NCI-H2029 (cell line): ENCODE results near the gene SH3BGR.

Experiments
- DNase-seq: peaks from one replicate; lab custom pipeline; 2025; lab: John Stamatoyannopoulos, UW

Gene SH3BGR

DNA sequence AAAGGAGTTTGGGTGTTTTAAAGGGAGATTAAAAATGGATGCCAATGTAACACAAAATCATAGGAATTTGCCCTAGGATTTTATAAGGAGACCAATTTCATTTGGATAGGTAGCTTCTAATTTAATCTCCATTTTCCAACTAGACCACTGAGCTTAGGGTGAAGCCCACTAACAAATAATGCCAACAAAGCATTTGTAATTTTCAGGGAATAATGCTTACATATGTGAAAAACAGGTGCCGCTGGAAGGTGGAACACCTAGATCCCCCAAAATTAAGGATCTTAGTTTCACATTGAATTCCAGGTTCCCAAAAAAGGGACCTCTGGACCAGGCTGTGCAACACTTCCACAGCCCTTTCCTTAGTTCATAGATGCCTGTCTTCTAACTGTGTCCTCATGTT, 94.8 kb downstream of the SH3BGR start:
- DNase-seq, result no peak

DNA sequence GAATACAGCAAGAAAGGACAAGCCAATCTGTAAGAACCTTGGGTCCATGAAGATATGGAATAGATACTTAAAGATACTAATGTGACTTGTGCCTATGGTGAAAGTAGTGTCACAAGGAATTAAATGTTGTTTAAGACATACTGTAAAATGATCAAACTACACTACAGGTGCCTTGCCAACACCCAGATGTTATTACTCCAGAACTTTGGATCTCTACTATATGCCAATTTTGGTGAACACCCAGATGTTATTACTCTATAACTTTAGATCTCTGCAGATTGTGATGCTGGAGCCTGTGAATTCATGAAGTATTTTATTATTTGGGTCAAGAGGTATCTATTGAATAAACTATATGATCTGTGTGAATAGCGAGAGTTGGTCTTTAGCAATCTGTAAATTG, 101.1 kb downstream of the SH3BGR start:
- DNase-seq, result no peak

DNA sequence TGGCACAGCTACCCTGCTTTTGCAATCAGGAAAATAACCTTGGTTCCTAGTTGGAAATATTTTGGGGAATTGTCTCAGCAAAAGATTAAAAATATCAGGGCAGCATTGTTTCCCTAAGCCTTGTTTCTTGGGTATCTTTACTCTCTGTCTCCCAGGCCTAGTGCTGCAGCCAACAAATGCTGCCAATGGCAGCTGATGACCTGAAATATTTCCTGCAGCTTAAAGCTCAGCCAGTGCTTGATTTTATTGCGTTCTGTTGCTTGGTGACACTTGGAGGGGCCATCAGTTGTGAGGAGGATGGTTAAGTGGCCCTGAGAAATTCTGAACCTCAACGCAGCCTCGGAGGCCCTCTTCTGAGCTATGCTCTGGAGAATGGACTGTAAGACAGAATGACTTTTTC, 101.6 kb downstream of the SH3BGR start:
- DNase-seq, result no peak

DNA sequence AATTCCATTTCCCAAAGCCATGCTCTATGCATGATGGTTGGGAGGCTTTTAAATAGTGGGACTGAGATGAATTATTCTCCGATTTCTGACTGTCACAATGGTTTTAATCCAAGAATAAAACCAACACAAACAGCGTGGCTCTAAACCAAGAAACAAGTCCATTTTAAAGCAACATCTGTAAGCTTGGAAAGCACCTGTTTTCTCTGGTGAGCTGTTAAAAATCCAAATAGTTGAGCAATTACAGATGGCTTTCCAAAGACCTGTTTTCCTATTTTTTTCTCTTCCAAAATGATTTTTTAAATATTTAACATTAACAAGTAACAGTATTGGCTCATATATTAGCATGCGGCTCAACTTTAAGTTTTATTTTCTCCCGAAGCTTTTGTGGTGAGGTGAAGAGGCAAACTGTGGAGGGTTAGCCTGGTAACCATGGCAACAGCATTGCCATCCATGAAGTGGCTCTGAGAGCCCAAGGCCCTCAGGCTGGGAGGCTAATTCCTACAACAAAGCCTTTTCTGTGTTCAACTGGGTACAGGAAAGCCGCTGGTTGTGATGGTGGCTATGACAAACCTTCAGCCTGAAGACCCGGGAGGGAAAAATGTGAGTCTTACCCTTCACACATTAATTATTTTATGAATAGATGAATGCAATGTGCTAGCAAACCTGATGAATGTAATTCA, 104.3 kb downstream of the SH3BGR start:
- peak; percentile 58 for DNase-seq

DNA sequence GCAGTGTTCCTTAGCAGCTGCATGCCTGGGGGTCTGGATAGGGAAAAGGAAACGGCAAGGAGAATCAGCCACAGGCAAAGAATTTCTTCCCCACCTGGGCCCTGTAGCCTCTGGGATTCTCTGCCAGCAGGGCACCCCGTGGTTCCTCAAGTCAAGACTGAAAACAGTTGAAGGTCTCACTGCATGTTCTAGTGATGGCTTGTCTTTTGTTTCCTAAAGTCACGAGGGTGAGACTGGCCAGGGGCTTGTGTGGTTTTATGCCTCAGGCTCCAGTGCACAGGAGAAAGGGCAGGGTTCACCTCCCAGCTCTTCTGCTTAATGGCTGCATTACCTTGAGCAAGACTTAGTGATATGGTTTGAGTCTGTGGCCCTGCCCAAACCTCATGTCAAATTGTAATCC, 107.7 kb downstream of the SH3BGR start:
- no peak for DNase-seq

DNA sequence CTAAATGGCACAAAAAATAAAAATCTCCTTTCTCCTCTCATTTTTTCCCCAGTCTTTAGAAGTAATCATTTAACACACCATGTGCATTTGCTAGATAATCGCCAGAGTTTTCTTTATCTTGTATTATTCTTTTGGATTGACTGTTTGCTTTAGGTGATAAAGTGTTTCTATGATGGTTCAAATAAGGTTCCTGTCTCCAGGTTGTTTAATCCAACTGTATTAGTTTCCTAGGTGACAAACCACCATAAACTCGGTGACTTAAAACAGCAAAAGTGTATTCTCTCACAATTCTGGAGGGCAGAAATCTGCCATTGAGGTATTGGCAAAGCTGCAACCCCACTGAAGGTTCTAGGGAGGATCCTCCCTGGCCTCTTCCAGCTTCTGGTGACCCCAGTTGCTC, 109.4 kb downstream of the SH3BGR start:
- DNase-seq, result no peak

DNA sequence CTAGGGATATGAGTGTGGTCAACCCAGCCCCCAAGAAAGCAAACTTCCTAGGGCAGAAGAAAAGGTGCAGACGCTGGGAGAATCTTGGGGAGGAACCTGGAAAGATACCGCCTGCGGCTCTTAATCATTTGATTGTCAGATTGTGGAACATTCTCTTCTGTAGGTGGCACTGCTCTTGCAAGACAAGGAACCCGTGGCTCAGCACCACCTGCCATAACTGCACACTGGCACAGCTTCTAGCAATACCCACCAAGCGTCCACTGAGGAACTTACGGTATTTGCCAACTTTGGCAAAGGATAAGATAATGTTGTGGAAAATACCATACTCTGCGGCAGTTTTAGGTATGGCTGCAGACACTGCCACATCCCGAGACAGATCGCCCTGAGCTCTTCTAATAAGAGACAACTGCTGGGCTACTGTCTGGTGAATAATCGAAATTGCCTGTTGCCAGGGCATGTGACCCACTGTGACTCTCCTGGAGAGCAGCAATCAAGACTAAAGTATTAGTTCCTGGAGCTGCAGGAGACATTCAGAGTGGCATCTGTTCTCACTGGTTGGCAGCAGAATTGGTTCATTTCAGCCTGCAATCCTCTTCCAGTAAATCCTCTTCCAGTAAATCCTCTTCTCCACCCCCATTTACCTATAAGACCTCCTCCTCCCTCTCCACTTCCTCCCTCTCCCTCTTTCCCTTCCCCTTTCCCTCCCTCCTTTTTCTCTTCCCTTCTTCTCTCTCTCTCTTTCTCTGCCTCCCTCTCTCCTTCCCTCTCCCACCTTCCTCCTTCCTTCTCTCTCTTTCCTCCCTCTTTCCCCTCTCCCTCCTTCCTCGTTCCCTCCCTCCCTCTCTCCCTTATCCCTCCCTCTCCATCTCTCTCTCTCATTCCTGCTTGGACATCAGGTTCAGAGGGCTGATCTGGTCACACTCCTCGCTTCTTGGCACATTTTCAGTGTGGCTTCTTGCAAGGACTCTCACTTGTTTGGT, 111.3 kb downstream of the SH3BGR start:
- peak; percentile 34 for DNase-seq

DNA sequence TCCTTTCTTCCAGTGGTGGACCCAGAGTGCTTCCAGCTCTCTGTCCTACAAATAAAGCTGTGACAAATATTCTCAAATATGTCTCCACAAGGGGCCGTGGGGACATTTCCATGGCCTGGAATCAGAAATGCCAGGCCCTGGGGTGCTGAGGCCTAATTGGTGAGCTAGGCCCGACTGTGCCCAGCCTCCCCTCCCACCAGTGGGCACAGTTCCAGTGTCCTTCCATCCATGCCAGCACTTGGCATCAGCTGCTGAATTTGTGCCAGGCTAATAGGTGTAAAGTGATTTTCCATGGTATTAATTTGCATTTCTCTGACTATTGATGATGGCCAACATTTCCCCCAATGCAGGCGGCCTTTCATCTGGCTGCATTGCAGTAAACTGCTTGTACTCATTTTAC, 112.4 kb downstream of the SH3BGR start:
- DNase-seq, result peak; percentile 80
